OCI-M1 (cell line): ENCODE data around the gene MYOZ2.
A peak's percentile ranks its signal among the peaks of the same experiment; 100 is the strongest.

Experiments used
- DNase-seq: peaks from one replicate; lab custom pipeline; 2025; lab: John Stamatoyannopoulos, UW

The MYOZ2 gene

GRCh38 chr4:119135721-119136121, at the start of gene MYOZ2:
TSS of gene MYOZ2 (plus strand) at chr4:119135832. CDS start at chr4:119136526, 694 bp downstream.
- no peak for DNase-seq

GRCh38 chr4:119087121-119087520, 48.5 kb upstream of the MYOZ2 start:
- no peak for DNase-seq

GRCh38 chr4:119087656-119088055, 48.0 kb upstream of the MYOZ2 start:
- no peak for DNase-seq

- no peak for DNase-seq
Observed at GRCh38 chr4:119093042-119093827, 42.4 kb upstream of the MYOZ2 start.

GRCh38 chr4:119097282-119097900, 38.2 kb upstream of the MYOZ2 start:
- DNase-seq: no peak

GRCh38 chr4:119098306-119098705, 37.3 kb upstream of the MYOZ2 start:
- no peak for DNase-seq

- no peak for DNase-seq
Observed at GRCh38 chr4:119099227-119099810, 36.3 kb upstream of the MYOZ2 start.

GRCh38 chr4:119100655-119101054, 35.0 kb upstream of the MYOZ2 start:
- peak; percentile 14 for DNase-seq

- DNase-seq: peak; percentile 61
Observed at GRCh38 chr4:119103263-119103662, 32.4 kb upstream of the MYOZ2 start.

GRCh38 chr4:119104644-119105273, 30.9 kb upstream of the MYOZ2 start:
- no peak for DNase-seq

- DNase-seq: no peak
Observed at GRCh38 chr4:119105605-119106004, 30.0 kb upstream of the MYOZ2 start.

GRCh38 chr4:119106036-119107000, 29.3 kb upstream of the MYOZ2 start:
- no peak for DNase-seq

GRCh38 chr4:119110121-119110520, 25.5 kb upstream of the MYOZ2 start:
- DNase-seq: no peak

- no peak for DNase-seq
Observed at GRCh38 chr4:119111296-119111695, 24.3 kb upstream of the MYOZ2 start.

- DNase-seq: peak; percentile 71
Observed at GRCh38 chr4:119113033-119113655, 22.5 kb upstream of the MYOZ2 start.

- DNase-seq: no peak
Observed at GRCh38 chr4:119116021-119116420, 19.6 kb upstream of the MYOZ2 start.

GRCh38 chr4:119116925-119117900, 18.4 kb upstream of the MYOZ2 start:
- no peak for DNase-seq

- no peak for DNase-seq
Observed at GRCh38 chr4:119118397-119118796, 17.2 kb upstream of the MYOZ2 start.

- peak; percentile 83 for DNase-seq
Observed at GRCh38 chr4:119124352-119124751, 11.3 kb upstream of the MYOZ2 start.

GRCh38 chr4:119125931-119126330, 9.7 kb upstream of the MYOZ2 start:
- no peak for DNase-seq
